GM18526 (cell line): Measurements from ENCODE around the gene MIAT.

Experiments
- POLR2A ChIP-seq: IDR thresholded peaks from 3 replicates; pipeline ENCODE4 v1.6.1; 2011; ENCODE audit not compliant: insufficient read length; ENCODE audit errors: extremely low read depth

The MIAT gene

GRCh38 chr22:26656891-26657851 is at the start of gene MIAT:
Gene MIAT, plus strand, starts transcription at chr22:26657588.
- TF ChIP-seq POLR2A: no peak

- no peak for TF ChIP-seq POLR2A
These were observed 49.3 kb upstream of the MIAT start for GRCh38 chr22:26608129-26608528.

- TF ChIP-seq POLR2A: no peak
These were observed 48.1 kb upstream of the MIAT start for GRCh38 chr22:26609287-26609686.

- TF ChIP-seq POLR2A: no peak
These were observed 47.1 kb upstream of the MIAT start for GRCh38 chr22:26610072-26610958.

GRCh38 chr22:26610996-26611395 is 46.4 kb upstream of the MIAT start:
- no peak for TF ChIP-seq POLR2A

GRCh38 chr22:26612652-26613051 is 44.7 kb upstream of the MIAT start:
- no peak for TF ChIP-seq POLR2A

GRCh38 chr22:26614322-26614721 is 43.1 kb upstream of the MIAT start:
- TF ChIP-seq POLR2A: no peak

GRCh38 chr22:26615149-26615548 is 42.2 kb upstream of the MIAT start:
- no peak for TF ChIP-seq POLR2A

DNA sequence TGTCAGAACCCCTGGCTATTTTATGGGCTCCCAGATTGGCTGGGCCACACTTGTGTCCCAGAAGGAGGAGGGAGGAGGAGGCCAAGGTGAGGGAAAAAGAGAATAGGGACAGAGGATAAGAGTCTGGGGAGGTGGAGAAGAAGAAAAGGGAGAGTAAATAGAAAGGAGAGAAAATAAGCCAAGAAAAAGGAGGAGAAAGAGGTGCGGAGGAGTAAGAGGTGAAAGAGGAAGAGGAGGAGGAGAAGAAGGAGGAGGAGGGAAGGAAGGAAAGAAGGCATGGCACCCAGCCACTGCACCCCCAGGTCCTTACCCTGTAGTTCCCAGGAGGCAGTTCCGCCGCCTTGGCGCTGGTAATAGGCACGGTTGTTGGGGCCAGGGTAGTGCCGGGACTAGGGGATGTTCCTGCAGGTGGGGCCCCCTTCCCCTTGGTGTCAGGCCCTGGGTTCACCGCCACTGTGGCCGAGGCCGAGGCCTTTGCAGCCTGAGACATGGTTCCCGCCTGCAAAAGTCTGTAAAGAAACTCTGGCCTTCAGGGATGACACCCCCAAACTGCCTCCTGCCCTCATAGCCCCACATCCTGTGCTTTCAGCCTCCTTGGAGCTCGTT is 41.5 kb upstream of the MIAT start:
- TF ChIP-seq POLR2A: no peak

- TF ChIP-seq POLR2A: no peak
These were observed 40.7 kb upstream of the MIAT start for GRCh38 chr22:26616650-26617049.

GRCh38 chr22:26617271-26618199 is 39.9 kb upstream of the MIAT start, which contains the start of gene CRYBB1:
Gene CRYBB1, minus strand, starts transcription at chr22:26618027. Its CDS starts 1,708 bp downstream, at chr22:26616319.
- no peak for TF ChIP-seq POLR2A

DNA sequence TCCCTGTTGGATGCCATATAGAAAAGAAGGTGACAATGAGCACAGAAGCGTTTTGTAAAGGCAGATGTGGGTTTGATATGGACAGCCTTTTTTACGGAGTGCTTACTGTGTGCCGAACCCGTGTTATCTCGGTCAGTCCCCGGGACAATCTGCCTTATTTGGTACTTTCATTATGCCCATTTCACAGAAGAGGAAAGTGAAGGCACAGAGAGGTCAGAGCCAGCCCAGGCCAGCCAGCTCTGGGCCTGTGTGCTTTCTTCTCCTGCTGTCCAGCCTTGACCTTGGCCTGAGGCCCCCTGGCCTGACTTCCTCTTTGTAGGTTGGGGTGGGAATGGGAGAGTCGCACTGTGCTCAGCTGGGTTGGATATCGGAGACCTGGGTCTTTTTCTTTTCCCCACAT is 38.9 kb upstream of the MIAT start:
- TF ChIP-seq POLR2A: no peak

DNA sequence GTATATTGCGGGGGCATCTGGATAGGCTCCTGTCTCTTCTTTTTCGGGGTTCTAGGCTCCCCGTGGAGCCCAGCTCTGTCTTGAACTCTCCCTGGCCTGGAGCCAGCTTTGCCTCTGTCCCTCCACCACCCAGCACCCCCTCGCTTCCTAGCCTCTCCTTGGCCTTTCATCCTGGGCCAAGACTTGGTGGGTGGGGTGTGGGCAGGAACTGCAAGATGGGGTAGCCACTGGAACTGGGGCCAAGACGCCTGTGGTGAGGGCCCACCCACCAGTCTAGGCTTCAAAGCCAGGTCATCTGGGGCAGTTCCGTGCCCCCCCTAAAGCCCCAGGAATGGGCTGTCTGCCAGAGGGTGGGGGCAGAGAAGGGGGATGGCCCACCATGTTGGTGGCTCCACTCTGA is 37.9 kb upstream of the MIAT start:
- TF ChIP-seq POLR2A: no peak

DNA sequence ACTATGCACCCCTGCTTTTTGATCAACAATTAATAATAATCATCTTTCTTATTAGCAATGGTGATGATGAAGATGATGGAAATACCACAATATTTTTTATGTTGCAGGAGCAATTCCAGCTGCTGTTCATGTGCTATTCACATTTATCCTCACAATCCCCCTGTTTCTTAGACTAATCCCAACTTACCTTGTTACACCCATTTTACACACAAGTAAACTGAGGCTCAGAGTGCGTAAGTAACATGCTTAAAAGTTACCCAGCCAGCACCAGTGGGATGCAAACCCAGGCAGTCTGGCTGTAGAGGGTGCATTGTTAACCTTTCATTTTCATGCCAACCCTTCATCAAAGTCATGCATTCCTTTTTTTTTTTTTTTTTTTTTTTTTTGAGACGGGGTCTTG is 37.2 kb upstream of the MIAT start:
- TF ChIP-seq POLR2A: no peak
